NCI-H1436 (cell line): ENCODE results near the gene CDH13.
"Not testable (repeated sequence)": the region's sequence is repeated elsewhere in the genome, so short reads cannot be mapped to it uniquely, and the experiment has no call there.

Experiments
- DNase-seq: peaks from one replicate; lab custom pipeline; 2025; lab: John Stamatoyannopoulos, UW

Gene CDH13

GRCh38 chr16:82891918-82892317, 265.1 kb downstream of the CDH13 start:
- no peak for DNase-seq

DNA sequence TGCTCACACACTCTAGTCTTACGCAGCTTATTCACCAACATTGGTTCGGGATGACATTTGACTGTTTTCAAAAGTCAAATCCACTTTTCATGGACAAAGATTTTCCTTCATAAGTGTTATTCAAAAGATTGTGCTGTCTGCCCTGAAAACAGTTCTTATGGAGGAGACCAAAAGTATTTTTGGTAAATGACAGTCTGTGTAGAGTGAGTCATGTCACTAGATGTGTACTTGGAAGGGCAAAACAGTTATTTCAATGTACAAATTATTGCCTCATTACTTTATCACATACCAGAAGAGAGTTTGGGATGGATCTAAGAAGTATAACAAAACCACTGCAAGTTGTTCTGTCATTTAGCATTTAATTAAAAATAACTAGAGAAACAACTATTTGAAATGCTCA, 265.6 kb downstream of the CDH13 start:
- DNase-seq, result no peak

DNA sequence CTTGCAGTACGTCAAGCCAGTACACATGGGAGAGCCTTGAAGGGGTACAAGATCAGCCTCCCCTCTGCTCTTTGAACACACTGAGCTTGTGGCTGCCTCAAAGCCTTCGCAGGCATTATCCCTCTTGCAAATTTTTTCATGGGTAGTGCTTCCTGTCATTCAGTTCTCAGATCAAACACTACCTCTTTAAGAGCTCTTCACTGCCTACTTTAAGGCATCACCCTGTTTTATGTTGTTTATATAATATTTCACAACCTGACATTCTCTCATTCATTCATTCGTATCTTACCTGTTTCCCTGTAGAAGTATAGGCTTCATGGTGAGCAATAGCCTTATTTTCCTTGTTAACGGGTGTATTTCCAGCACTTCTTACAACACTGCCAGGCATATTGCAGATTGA, 269.1 kb downstream of the CDH13 start:
- no peak for DNase-seq

GRCh38 chr16:82899006-82899405, 272.2 kb downstream of the CDH13 start:
- no peak for DNase-seq

- DNase-seq, result no peak
These were observed 273.1 kb downstream of the CDH13 start for GRCh38 chr16:82899731-82900450.

GRCh38 chr16:82900559-82900958, 273.8 kb downstream of the CDH13 start:
- no peak for DNase-seq

DNA sequence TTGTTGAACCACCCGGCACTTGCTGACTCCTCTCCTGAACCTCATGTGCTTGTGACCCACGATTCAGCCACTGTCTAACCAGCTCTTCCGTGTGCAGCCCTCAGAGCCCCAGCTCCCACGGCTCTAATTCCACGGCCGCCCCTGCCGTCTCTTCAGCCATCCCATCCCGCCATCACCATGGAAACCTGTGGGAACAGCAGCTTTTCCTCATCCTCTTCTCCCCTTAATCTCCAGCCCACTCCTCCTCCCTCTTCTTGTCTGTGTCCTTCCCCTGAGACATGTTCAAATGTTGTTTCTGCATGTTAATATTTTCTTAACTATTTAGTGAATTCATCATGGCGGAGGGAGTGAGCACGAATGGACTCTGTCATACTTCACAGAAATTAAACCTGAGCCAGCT, 285.2 kb downstream of the CDH13 start:
- no peak for DNase-seq

- DNase-seq, result no peak
These were observed 288.5 kb downstream of the CDH13 start for GRCh38 chr16:82915139-82915824.

DNA sequence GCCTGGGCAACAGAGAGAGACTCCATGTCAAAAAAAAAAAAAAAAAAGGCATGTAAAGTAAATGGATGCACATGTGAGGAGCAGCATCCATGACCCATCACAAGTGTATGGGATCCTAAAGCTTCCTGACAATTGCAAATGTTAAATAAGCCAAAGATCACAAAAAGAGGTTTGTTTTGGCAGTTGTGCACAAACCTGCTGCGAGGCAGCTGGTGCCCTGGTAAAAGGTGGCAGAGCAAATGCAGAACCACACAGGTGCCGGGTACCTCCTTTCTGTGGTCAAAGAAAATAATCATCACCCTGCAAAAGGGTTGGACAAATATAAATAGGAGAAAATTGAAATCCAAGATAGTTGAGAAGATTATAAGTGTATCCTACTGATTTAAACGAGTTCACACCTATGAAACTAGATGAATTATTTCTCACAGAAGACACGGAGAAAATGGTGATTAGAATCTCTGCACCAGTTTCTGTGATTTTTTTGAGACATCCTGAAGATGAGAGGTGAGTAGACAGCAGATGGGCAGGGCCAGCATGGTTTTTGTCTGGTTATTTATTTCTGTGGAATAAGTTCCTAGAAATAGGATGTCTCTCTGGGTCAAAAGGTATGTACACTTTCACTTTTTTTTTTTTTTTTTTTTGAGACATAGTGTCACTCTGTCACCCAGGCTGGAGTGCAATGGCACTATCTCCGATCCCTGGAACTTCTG, 291.3 kb downstream of the CDH13 start:
- DNase-seq, result no peak

GRCh38 chr16:82924075-82924854, 297.5 kb downstream of the CDH13 start:
- no peak for DNase-seq

- DNase-seq, result no peak
These were observed 299.7 kb downstream of the CDH13 start for GRCh38 chr16:82926500-82926899.

DNA sequence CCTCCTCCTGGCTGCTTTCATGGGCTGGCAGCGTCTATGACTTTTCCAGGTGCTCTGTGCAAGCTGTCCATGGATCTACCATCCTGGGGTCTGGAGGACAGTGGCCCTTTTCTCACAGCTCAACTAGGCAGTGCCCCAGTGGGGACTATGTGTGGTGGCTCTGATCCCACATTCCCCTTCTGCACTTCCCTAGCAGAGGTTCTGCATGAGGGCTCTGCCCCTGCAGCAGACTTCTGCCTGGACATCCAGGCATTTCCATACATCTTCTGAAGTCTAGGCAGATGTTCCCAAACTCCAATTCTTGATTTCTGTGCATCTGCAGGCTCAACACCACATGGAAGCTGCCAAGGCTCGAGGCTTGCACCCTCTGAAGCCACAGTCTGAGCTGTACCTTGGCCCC, 307.2 kb downstream of the CDH13 start:
- not testable (repeated sequence) for DNase-seq

- no peak for DNase-seq
These were observed 309.0 kb downstream of the CDH13 start for GRCh38 chr16:82935766-82936165.

- DNase-seq, result no peak
These were observed 310.3 kb downstream of the CDH13 start for GRCh38 chr16:82936941-82937551.

DNA sequence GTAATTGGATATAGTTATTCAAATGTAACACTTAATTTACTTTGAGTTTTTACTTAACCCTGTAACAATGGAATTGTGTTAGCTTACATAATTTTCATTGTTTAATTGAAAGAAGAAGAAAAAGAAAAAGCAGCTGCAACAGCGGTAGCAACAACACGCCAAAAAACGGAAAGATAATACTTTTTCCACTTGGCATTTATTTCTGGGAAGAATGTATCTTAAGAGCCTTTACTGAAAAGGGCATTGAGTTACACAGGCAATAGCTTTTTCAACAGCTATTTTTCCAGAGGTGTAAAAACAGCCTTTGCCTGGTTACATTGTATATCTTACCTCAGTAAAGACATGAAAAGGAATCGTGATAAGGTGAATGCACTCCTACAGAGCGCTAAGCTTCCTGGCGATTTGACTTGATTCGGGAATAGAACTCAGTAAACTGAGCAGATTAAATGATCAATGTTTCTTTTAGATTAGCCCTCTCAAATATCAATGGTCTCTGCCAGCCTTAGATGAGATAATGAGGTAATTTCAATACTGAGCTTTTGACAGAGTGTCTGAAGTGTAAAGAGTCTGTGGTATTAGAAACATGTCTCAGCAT, 311.3 kb downstream of the CDH13 start:
- DNase-seq, result no peak

DNA sequence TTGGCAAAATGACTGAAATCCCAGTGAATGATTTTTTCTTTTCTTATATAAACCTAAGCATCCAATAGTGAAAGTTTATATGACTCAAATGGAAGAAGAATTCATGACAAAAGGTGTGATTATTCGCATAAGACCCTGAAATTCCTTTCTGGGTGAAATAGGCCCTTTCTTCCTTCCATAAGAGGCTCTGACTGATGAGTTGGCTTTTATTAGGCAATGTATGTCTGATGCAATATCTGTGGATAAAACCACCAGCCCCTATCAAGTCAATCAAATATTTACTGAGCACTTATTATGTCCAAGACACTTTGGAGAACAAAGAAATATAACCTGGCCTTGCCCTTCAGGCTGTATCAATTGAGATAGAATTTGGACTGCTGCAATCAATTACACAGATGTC, 316.6 kb downstream of the CDH13 start:
- DNase-seq, result no peak

GRCh38 chr16:82945420-82946101, 318.8 kb downstream of the CDH13 start:
- DNase-seq, result no peak

- DNase-seq, result no peak
These were observed 320.9 kb downstream of the CDH13 start for GRCh38 chr16:82947698-82948097.

DNA sequence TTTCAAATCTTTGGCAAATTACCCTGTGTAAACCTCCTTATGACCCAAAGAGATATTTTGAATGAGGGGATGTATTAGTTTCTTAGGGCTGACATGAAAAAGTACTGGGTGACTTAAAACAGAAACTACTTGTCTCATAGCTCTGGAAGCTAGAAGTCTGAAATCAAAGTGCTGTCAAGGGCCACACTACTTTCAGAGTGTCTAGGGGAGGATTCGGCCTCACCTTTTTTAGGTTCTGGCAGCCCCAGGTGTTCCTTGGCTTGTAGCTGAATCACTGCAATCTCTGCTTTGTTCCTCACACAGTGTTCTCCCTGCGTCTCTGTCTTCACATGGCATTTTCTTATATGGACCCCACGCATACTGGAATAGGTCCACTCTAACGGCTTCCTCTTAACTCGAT, 322.2 kb downstream of the CDH13 start:
- no peak for DNase-seq

DNA sequence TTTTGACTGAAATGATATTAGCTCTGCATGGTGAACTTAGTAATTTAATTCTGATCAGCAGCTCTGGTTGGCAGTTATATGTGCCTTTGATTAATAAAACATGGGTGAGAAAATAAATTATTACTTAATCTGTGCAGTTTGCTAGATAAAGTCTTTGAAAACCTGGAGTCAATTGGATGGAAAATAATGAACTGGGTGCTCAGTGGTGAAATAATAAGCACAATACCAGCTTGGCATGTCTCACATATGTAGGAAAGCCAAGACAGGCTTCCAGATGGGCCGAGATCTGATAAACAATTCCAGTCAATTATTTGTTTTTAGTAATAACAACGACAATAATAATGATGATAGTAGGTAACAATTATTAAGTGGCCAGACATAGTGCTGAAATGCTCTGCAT, 326.7 kb downstream of the CDH13 start:
- no peak for DNase-seq
